CD14-positive monocyte (primary cell): ENCODE results near the gene RNPS1. TPM values are rescaled to one million over a fixed set of nuclear protein-coding genes. Genes with fewer than 3 reads are reported as not detected.
"Not testable (repeated sequence)": the region's sequence is repeated elsewhere in the genome, so short reads cannot be mapped to it uniquely, and the experiment has no call there.

Experiments
- DNase-seq, 3 donors: peaks; one replicate each; pipeline ENCODE4 v3.0.0-alpha.2; 2011 to 2022
- H2AFZ ChIP-seq: 2 replicates; pipeline ENCODE4 v1.6.0; 2012; ENCODE audit warnings: mild to moderate bottlenecking, low read depth, low read length, inconsistent platforms; ENCODE audit not compliant: insufficient read depth, poor library complexity, severe bottlenecking
- H3K27ac ChIP-seq, 2 donors: 1 replicate in 1 of 2; 2 replicates in 1 of 2; pipeline ENCODE4 v1.5.1; 2012 to 2013; ENCODE audit warnings: low read length in 2 of 2, control low read depth in 1 of 2, inconsistent platforms in 1 of 2, low read depth in 1 of 2, mild to moderate bottlenecking in 1 of 2
- H3K27me3 ChIP-seq, 2 donors: one replicate each; pipeline versions ENCODE4 v1.6.0 to v1.6.1; 2011 to 2013; ENCODE audit warnings: low read length in 2 of 2; ENCODE audit not compliant: control insufficient read depth in 2 of 2, insufficient read depth in 2 of 2
- H3K36me3 ChIP-seq, 2 donors: replicated peaks in 1 of 2; 1 replicate in 1 of 2; 2 replicates in 1 of 2; pipeline versions ENCODE4 v1.5.1 to v1.6.1; 2012 to 2013; ENCODE audit warnings: low read length in 2 of 2, control low read depth in 1 of 2, inconsistent platforms in 1 of 2, mild to moderate bottlenecking in 1 of 2; ENCODE audit not compliant: insufficient read depth in 2 of 2, control insufficient read depth in 1 of 2
- H3K4me1 ChIP-seq, 2 donors: 1 replicate in 1 of 2; 2 replicates in 1 of 2; pipeline versions ENCODE4 v1.5.1 to v1.6.1; 2012 to 2013; ENCODE audit warnings: low read length in 2 of 2, control low read depth in 1 of 2, inconsistent platforms in 1 of 2, mild to moderate bottlenecking in 1 of 2, moderate library complexity in 1 of 2; ENCODE audit not compliant: insufficient read depth in 2 of 2, control insufficient read depth in 1 of 2
- H3K4me2 ChIP-seq: replicated peaks from 2 replicates; pipeline ENCODE3; 2012; ENCODE audit warnings: low read length, moderate library complexity, mild to moderate bottlenecking; ENCODE audit not compliant: poor library complexity, severe bottlenecking; ENCODE audit errors: extremely low read depth
- H3K4me3 ChIP-seq, 3 experiments: fragments of 200-600 bp in 1 of 3; sonication (generic) in 1 of 3; replicated peaks in 1 of 3; 1 replicate in 2 of 3; 2 replicates in 1 of 3; pipeline ENCODE4 v1.5.1; 2011 to 2013; ENCODE audit warnings: low read length in 3 of 3, mild to moderate bottlenecking in 3 of 3, control low read depth in 2 of 3, low read depth in 2 of 3, inconsistent platforms in 1 of 3, moderate library complexity in 1 of 3
- H3K79me2 ChIP-seq: 2 replicates; pipeline ENCODE4 v1.6.0; 2012; ENCODE audit warnings: mild to moderate bottlenecking, control low read depth, inconsistent platforms, low read length, moderate library complexity; ENCODE audit not compliant: insufficient read depth
- H3K9ac ChIP-seq: 2 replicates; pipeline ENCODE4 v1.6.0; 2017; ENCODE audit warnings: low read length, mild to moderate bottlenecking; ENCODE audit not compliant: insufficient read depth, poor library complexity, severe bottlenecking
- H3K9me3 ChIP-seq, 2 donors: replicated peaks in 1 of 2; 1 replicate in 1 of 2; 2 replicates in 1 of 2; pipeline versions ENCODE4 v1.5.1 to v1.6.1; 2012 to 2013; ENCODE audit warnings: low read length in 2 of 2, control low read depth in 1 of 2; ENCODE audit not compliant: control insufficient read depth in 1 of 2, insufficient read depth in 1 of 2
- H4K20me1 ChIP-seq: 2 replicates; pipeline ENCODE4 v1.6.0; 2012; ENCODE audit warnings: mild to moderate bottlenecking, low read length, control low read depth, moderate library complexity; ENCODE audit not compliant: insufficient read depth
- H3K27ac Mint-ChIP-seq, 7 donors: one replicate each; pipeline ENCODE4 v1.8.0; 2020; ENCODE audit warnings: mild to moderate bottlenecking in 7 of 7, mixed read lengths in 7 of 7, moderate library complexity in 6 of 7, inconsistent platforms in 2 of 7
- H3K27me3 Mint-ChIP-seq, 3 donors: one replicate each; pipeline ENCODE4 v1.8.0; 2021 to 2022; ENCODE audit warnings: low read depth in 3 of 3, mild to moderate bottlenecking in 3 of 3, mixed read lengths in 3 of 3, moderate library complexity in 3 of 3, inconsistent platforms in 1 of 3
- H3K36me3 Mint-ChIP-seq, 2 donors: one replicate each; pipeline ENCODE4 v1.8.0; 2020; ENCODE audit warnings: mixed read lengths in 2 of 2, inconsistent platforms in 1 of 2, mild to moderate bottlenecking in 1 of 2
- H3K4me1 Mint-ChIP-seq: one replicate; pipeline ENCODE4 v1.8.0; 2020; ENCODE audit warnings: mild to moderate bottlenecking, mixed read lengths
- H3K4me3 Mint-ChIP-seq, 2 donors: one replicate each; pipeline ENCODE4 v1.8.0; 2020; ENCODE audit warnings: mild to moderate bottlenecking in 2 of 2, mixed read lengths in 2 of 2, moderate library complexity in 1 of 2
- H3K9me3 Mint-ChIP-seq, 7 donors: one replicate each; pipeline ENCODE4 v1.8.0; 2020 to 2022; ENCODE audit warnings: mixed read lengths in 7 of 7, mild to moderate bottlenecking in 6 of 7, moderate library complexity in 6 of 7, inconsistent platforms in 2 of 7
- WGBS: methylation state at CpG from one replicate; pipeline ENCODE4 v1.1.5; 2013; ENCODE audit warnings: missing lambda C conversion rate; ENCODE audit not compliant: insufficient coverage; 5-methylcytosine and 5-hydroxymethylcytosine counted together
- intact Hi-C, 2 donors: fragments of 100-400 bp; cut with micrococcal nuclease; formaldehyde crosslinking; loops; one replicate each; pipeline versions ENCODE4 v1.15.0 to v1.15.1; 2023
- polyA plus RNA-seq, 3 donors: library from polyadenylated mRNA; depleted of rRNA in 1 of 3; unstranded in 2 of 3; stranded (reverse) in 1 of 3; fragments of 300-500 nt in 2 of 3; fragments of >200 nt in 1 of 3; fragmentation: Illumina TruSeq in 2 of 3; gene quantifications; 1 replicate in 2 of 3; 2 replicates in 1 of 3; pipeline ENCODE4 v1.2.3, GENCODE V29; 2012 to 2021
- TF ChIP-seq, protein P1 (sequence below): fragments of 200-600 bp; IDR thresholded peaks from one replicate; pipeline ENCODE4 v1.8.0; 2022; ENCODE audit warnings: antibody characterized with exemption, mild to moderate bottlenecking

RNPS1 gene
- polyA plus RNA-seq, 3 donors, result 93.7 to 176 (median 106) TPM

DNA sequence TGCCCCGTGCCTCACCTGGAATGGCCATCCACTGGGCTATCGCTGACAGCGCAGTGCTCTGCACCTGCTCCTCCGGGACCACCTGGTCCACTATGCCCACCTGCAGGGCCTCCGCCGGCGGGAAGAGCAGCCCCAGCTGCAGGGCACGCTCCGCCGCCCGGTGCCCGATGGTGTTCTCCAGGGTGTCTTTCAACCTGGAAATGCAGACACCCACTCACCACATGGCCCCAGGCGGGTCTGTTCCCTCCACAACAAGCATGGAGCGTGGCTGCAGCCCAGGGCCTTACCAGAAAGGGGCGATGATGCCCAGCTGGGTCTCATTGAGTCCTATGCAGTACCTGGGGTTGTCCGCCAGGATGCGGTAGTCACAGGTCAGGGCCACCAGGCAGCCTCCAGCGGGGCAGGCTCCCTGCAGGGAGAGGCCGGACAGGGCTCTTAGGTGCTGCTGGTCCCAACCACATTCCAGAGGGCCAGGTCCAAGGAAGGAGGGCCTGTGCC lies 24.8 kb downstream of the RNPS1 start:
- Mint-ChIP-seq H3K4me3 (no peak overlapping the region), H3K4me1 (peaks cover 3% of the 10 kb centered on the region), H3K27me3 (peaks cover 11 to 14% (median 11%) of the 10 kb centered on the region in 3 donors), H3K9me3 (peaks cover 0 to 3% (median 0%) of the 10 kb centered on the region in 7 donors), H3K27ac (no peak overlapping the region), H3K36me3 (peaks cover 42 to 74% of the 10 kb centered on the region in 2 donors)
- Histone ChIP-seq H3K36me3 (peaks cover 47 to 55% of the 10 kb centered on the region in 2 donors), H4K20me1 (peaks cover 8% of the 10 kb centered on the region), H3K4me3 (no peak overlapping the region), H3K27me3 (peaks cover 0 to 8% of the 10 kb centered on the region in 2 donors), H3K9me3 (no peaks in the 10 kb centered on the region), H2AFZ (no peak overlapping the region), H3K79me2 (no peaks in the 10 kb centered on the region), H3K4me1 (no peaks in the 10 kb centered on the region), H3K9ac (no peak overlapping the region), H3K27ac (no peak overlapping the region), H3K4me2 (no peak overlapping the region)
- 98% methylated on average over 19 of the region's 19 CpGs for WGBS
- intact Hi-C loops, result loop anchor here in 1 of 2 donors (10.0 kb wide), 1 partner anchor 238 kb away; the partner anchor contains the start of gene ZNF598
- TF ChIP-seq, protein P1, sequence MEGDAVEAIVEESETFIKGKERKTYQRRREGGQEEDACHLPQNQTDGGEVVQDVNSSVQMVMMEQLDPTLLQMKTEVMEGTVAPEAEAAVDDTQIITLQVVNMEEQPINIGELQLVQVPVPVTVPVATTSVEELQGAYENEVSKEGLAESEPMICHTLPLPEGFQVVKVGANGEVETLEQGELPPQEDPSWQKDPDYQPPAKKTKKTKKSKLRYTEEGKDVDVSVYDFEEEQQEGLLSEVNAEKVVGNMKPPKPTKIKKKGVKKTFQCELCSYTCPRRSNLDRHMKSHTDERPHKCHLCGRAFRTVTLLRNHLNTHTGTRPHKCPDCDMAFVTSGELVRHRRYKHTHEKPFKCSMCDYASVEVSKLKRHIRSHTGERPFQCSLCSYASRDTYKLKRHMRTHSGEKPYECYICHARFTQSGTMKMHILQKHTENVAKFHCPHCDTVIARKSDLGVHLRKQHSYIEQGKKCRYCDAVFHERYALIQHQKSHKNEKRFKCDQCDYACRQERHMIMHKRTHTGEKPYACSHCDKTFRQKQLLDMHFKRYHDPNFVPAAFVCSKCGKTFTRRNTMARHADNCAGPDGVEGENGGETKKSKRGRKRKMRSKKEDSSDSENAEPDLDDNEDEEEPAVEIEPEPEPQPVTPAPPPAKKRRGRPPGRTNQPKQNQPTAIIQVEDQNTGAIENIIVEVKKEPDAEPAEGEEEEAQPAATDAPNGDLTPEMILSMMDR, result no peak
- no peak for DNase-seq

DNA sequence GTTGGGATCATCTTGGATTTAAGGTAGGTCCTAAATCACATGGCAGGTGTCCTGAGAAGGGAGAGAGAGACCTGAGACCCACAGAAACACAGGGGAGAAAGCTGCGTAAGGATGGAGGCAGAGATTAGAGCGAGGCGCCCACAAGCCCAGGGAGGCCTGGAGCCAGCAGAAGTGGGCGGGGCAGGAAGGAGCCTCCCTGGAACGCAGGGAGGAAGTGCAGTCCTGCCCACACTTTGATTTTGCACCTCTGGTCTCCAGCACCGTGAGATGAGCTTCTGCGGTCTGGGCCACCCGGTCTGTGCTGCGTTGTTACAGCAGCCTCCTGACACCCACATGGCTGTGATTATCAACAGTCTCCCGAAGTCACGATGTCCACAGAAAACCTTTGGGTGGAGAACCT lies 25.3 kb downstream of the RNPS1 start:
- Mint-ChIP-seq H3K9me3 (peaks cover 0 to 3% (median 0%) of the 10 kb centered on the region in 7 donors), H3K36me3 (peaks cover 42 to 72% of the 10 kb centered on the region in 2 donors), H3K27ac (peak overlapping the region in 1 of 7 donors; percentile 54), H3K4me3 (no peak overlapping the region), H3K4me1 (peaks cover 3% of the 10 kb centered on the region), H3K27me3 (peaks cover 12 to 19% (median 14%) of the 10 kb centered on the region in 3 donors)
- TF ChIP-seq, protein P1, result no peak
- 82% methylated on average over 11 of the region's 11 CpGs for WGBS
- Histone ChIP-seq H3K4me1 (no peaks in the 10 kb centered on the region), H3K79me2 (no peaks in the 10 kb centered on the region), H3K9ac (no peak overlapping the region), H3K9me3 (no peaks in the 10 kb centered on the region), H3K27ac (no peak overlapping the region), H3K4me2 (no peak overlapping the region), H3K27me3 (peaks cover 5 to 13% of the 10 kb centered on the region in 2 donors), H3K36me3 (peaks cover 47 to 55% of the 10 kb centered on the region in 2 donors), H4K20me1 (peaks cover 12% of the 10 kb centered on the region), H3K4me3 (no peak overlapping the region), H2AFZ (no peak overlapping the region)
- DNase-seq, result no peak
- intact Hi-C loops, result loop anchor here in 1 of 2 donors (10.0 kb wide), 1 partner anchor 238 kb away; the partner anchor contains the start of gene ZNF598

DNA sequence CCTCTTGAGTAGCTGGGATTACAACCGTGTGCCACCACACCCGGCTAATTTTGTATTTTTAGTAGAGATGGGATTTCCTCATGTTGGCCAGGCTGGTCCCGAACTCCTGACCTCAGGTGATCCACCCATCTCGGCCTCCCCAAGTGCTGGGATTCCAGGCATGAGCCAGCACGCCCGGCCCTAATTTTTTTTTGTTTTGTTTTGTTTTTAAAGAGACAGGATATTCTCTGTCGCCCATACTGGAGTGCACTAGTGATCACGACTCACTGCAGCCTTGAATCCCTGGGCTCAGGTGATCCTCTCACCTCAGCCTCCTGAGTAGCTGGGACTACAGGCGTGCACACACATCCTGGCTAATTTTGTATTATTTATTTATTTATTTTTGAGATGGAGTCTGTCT lies 27.6 kb downstream of the RNPS1 start:
- H3K4me1 ChIP-seq, H3K9ac ChIP-seq, H3K4me3 ChIP-seq, DNase-seq, H2AFZ ChIP-seq, H3K4me3 Mint-ChIP-seq, H3K9me3 Mint-ChIP-seq, H3K27ac Mint-ChIP-seq, H3K79me2 ChIP-seq, H3K4me2 ChIP-seq, H3K4me1 Mint-ChIP-seq, H3K27ac ChIP-seq, H3K9me3 ChIP-seq: not testable (repeated sequence)
- 92% methylated on average over 4 of the region's 9 CpGs for WGBS
- intact Hi-C loops, result loop anchor here in 1 of 2 donors (10.0 kb wide), 1 partner anchor 236 kb away; the partner anchor contains the start of gene ZNF598
- H3K27me3 ChIP-seq, result peaks cover 18 to 36% of the 10 kb centered on the region in 2 donors
- H3K36me3 ChIP-seq, result peaks cover 35 to 44% of the 10 kb centered on the region in 2 donors
- Mint-ChIP-seq H3K27me3 (peaks cover 30 to 42% (median 33%) of the 10 kb centered on the region in 3 donors), H3K36me3 (peaks cover 36 to 61% of the 10 kb centered on the region in 2 donors)
- peaks cover 22% of the 10 kb centered on the region for H4K20me1 ChIP-seq
